Left renal pelvis (tissue), 4 donors: Measurements from ENCODE around the gene PAX2. TPM values are rescaled to one million over a fixed set of nuclear protein-coding genes. Genes with fewer than 3 reads are reported as not detected.

Experiments
- DNase-seq, 4 donors: peaks; one replicate each; pipeline ENCODE4 v3.0.0-alpha.2; 2013; ENCODE audit warnings: low read depth in 4 of 4, low spot score in 3 of 4
- polyA plus RNA-seq, 4 donors: library from polyadenylated mRNA; unstranded; fragments of 120-200 nt; gene quantifications; one replicate each; pipeline ENCODE4 v1.2.1, GENCODE V29; 2013; ENCODE audit not compliant: insufficient read length in 4 of 4

The PAX2 gene
- polyA plus RNA-seq, 4 donors, result 20.2 to 237 (median 161) TPM

DNA sequence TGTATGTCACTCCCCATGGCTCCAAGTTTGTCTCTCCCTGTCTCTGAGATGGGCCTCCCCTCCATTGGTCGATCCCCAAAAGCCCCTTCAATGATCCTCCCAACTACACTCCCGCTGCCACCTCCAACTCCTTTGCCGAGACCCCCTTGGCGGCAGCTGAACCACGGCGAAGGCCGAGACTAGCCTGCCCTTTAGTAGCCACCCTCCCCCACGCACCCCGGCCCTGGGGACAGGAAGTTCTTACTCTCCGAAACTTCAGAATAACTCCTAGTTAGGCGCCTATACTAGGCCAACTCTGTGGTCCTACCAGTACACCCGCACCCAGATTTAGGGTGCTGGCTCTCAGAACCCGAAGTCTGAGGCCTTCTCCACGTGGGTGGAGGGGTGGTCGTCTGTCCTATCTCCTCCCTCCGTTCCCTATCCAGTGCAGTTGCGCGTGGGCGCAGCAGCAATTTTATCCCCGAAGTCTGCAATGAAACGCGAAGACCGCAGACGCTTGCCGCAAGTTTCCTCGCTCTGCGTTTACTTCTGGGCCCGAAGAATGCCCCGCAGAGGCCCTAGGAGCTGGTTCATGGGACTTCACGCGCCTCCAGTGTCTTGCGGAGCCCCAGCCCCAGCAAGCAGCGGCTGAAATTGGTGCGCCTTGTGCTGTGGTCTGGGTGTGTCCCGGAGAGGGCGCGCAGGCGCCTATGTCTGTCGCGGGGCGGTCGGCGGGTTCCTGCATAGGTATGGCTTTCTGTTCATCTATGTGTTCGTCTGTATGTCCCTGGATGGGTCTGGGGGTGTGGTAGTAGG, 84.7 kb downstream of the PAX2 start:
- DNase-seq, result no peak

DNA sequence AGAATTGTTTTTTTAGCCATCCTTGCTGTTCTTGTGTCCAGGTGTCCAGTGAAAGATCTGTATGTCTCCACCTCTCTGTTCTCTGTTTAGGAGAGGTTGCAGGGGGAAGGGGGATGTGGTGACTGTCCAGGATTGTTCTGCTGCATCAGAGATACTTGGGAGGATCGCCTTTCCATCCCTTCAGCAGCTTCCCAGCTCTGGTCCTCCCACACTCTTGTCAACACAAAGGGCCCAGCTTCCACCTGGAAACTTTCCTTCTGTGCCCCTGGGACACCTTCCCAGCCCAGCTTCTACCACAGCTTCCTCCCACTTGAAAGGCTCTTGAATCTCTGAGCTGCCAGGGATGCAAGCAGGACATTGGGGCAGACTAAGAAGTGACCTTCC, 85.3 kb downstream of the PAX2 start:
- no peak for DNase-seq

GRCh38 chr10:100831742-100832141, 86.4 kb downstream of the PAX2 start:
- no peak for DNase-seq

GRCh38 chr10:100835810-100836209, 90.4 kb downstream of the PAX2 start:
- DNase-seq, result no peak

GRCh38 chr10:100836891-100837290, 91.5 kb downstream of the PAX2 start:
- no peak for DNase-seq

GRCh38 chr10:100837300-100837699, 91.9 kb downstream of the PAX2 start:
- DNase-seq, result no peak

GRCh38 chr10:100838986-100839385, 93.6 kb downstream of the PAX2 start:
- no peak for DNase-seq

DNA sequence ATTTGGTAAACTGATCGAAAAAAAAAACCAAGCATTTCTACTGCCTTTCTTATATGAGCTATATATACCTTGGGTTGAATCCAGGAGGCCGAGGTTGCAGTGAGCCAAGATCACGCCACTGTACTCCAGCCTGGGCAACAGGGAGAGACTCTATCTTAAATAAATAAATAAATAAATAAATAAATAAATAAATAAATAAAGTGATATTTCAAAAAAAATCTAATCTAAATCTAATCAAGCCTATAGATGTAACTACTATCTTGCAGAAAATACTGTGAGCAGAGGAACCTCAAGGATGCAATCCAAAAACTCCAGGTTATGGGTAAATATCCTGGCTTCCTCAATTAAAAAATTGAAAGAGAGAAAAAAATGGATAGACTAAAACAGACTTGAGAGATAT, 96.1 kb downstream of the PAX2 start:
- no peak for DNase-seq

DNA sequence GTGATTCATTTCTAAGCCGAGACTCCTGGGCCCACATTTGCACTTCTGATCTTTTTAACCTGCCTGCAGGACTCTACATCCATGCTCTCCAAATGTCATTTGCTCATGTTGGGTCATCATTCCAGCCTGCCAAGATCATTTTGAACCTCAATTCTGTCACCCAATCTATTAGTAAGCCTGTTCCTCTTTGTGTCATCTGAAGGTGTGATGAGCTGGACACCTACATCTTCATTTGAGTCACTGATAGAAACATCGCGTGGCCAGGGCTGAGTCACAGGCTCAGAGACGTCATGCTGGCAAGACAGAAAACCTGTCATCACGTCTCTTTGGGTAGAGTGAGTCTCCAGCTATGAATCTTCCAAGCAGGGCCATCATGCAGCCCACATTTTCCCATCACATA, 102.1 kb downstream of the PAX2 start:
- no peak for DNase-seq

DNA sequence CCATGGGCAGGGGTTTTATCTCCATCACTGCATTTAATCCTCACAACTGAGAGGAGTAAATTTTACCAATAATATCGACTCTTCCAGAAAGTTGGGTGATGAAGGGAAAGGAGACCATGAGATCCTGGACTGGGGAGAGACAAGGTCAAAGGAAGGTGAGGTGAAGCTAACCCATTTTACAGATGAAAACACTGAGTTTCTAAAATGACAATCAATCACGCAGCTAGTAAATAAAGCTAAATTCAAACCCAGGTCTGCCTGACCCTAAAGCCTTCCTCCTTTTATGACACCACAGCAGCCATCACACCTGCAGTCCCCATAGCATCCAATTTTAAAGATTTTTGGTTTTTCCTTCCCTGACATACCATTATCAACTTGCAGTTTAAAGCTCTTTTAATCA, 103.4 kb downstream of the PAX2 start:
- DNase-seq, result no peak

GRCh38 chr10:100858261-100858660, 112.9 kb downstream of the PAX2 start:
- no peak for DNase-seq

DNA sequence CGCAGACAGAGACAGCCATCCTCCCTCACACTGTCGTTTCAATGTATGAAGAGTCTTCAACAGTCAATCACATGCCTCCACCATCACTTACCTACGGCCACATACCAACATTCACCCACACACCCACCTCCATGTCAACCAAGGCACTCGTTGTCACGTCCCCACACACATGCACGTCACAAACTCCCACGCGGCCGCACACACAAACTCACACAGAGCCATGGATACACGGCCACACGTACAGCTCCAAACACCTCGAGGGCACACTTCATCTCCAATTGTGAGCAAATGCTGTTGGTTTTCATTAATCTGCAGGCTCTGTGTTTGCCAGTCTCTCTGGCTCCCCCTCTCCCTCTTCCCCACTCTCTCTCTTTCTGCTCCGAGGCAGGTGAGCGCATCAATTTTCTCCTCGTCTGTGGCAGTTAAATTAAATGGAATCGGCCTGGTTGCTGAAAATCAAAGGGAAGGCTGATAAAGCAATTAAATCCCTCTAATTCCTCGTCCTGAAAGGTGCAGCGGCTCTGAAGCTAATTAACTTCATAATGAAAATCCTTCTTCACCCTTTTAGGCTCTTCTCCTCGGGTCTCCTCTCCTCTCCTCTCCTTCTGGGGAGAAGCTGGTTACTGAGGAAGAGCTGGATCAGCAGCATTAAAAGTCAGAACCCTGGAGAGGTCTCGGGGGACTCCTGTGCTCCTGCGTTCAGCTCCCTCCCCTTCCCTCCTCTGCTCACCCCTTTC, 113.5 kb downstream of the PAX2 start:
- no peak for DNase-seq

GRCh38 chr10:100859484-100859763, 114.0 kb downstream of the PAX2 start:
- no peak for DNase-seq

DNA sequence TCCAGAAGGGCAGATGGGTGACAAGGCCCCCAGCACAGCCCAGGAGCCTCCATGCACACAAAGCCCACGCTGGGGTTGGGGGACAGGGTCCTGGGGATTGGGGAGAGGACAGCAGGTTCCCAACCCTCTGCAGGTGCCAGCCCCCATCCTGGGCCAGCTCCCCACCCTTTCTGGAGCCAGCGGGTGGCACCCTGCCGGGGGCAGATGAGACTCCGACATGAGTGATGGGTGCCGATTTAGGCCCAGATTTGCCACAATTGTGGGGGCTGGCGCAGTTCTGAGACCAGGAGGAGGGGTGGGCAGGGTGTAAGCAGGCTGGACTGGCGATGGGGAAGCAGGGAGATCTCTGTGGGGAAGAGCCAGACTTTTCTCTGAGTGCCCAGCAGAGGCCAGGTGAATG, 118.1 kb downstream of the PAX2 start:
- DNase-seq, result no peak

DNA sequence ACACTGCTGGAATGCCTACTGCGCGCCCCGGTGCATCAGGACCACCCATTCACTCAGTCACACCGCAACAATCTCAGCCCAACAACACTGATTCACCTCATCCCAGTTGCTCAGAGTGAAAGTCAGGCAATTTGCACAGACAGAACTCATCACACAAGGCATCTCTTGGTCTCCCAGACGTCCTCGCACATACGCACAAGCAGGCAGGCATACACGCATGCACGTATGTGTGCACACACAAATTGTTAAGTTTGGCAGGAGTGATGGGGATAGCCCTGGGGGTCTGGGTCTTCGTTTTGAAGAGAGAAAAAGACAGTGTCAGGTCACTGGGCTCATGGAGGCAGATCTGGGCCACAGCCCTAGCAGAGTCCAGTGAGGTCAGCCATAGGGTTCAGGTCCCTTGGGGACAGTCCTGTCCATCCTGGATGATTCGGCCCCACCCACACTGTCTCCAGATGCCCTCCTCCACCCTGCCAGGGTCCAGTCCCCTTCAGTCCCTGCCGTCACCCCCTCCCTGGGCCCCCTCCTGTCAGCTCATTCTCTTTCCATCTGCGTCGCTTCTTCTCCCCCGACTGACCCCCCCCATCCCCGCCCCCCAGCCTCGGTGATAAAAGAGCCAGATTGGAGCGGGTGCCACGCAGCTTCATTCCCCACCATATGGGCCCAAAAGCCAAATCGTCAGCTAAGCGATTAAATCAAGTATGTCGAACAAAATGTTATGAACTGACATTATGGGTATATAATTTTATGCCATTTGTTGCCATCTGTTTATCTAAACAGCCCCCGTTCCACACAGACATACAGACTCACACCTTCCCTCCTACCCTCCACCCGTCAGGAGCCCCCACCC, 118.9 kb downstream of the PAX2 start:
- DNase-seq, result no peak

GRCh38 chr10:100864978-100865377, 119.6 kb downstream of the PAX2 start:
- DNase-seq, result no peak

DNA sequence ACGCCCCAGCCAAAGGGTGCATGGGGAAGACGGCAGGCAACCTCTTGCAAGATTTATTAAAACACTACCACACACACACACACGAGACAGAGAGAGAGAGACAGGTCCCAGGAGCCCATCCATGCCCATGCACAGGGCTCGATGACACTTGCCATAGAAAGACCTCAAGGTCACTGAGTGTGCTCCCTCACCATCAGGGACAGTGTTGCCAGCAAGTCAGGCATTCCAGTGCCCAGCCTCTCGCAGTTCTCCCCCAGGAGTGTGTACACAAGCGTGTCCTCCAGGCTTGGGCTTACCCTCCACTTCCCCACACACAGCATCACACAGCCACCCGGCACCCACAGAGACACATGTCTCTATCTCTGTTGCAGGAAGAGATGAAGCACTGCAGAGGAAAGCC, 120.6 kb downstream of the PAX2 start:
- DNase-seq, result no peak

DNA sequence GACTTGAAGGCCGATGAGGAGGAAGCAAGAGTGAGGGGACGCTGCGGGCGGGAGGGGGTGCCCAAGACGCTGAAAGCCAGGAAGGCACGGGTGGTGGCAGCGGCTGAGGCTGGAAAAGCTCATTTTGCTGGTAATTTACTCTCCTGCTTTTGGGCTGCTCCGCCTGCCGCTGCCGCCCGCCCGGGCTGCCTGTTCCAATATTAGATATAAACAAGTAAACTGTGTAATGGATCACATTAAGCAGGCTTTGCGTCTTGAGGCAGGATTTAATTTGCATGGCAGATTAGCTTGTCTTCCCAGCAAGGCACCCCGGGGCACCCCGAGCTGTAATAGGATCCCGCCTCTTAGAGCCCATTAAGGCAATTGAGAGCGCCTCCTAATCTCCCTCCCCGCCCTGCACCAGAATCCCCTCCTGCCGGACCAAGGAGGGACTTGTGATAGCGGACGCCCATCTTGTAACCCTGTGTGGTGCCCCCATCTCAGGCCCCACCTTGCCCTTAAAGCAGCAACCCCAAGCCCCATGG, 121.3 kb downstream of the PAX2 start:
- no peak for DNase-seq

- no peak for DNase-seq
Measured at GRCh38 chr10:100867261-100867963, 122.0 kb downstream of the PAX2 start.

DNA sequence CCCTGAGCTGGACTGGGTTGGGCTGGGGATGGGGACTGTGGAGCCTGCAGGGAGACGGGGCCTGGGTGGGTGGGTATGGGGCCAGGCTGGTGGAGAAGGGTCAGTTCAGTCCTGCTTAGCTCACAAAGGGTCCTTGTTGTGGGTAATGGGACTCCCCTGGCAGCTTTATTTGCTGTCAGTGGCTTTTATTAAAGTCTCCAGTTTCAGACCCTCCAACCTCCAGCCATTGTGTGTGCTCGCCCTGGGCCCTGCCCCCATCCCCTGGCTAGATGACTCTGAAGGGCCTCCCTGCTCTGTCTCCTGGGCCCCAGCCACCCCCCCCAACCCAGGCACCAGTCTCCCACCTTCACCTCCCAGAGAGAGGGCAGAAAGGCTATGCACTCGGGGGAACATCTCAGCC, 123.0 kb downstream of the PAX2 start:
- no peak for DNase-seq

- no peak for DNase-seq
Measured at GRCh38 chr10:100869399-100869798, 124.0 kb downstream of the PAX2 start.
